IPS DF 6.9 (cell line): ENCODE measurements around the gene CCDC27.
A peak's percentile ranks its signal among the peaks of the same experiment; 100 is the strongest.

Experiments used
- DNase-seq: peaks from one replicate; pipeline ENCODE4 v3.0.0-alpha.2; 2013; ENCODE audit warnings: low read depth, low spot score
- H3K27ac ChIP-seq: one replicate; pipeline ENCODE4 v1.5.1; 2013; ENCODE audit warnings: low read length, control low read depth
- H3K27me3 ChIP-seq: 2 replicates; pipeline ENCODE4 v1.6.1; 2013; ENCODE audit warnings: mild to moderate bottlenecking, low read length; ENCODE audit not compliant: control insufficient read depth, insufficient read depth
- H3K36me3 ChIP-seq: 2 replicates; pipeline ENCODE4 v1.6.1; 2013; ENCODE audit warnings: low read length; ENCODE audit not compliant: control insufficient read depth, insufficient read depth
- H3K4me1 ChIP-seq: 2 replicates; pipeline ENCODE4 v1.6.1; 2013; ENCODE audit warnings: low read length; ENCODE audit not compliant: control insufficient read depth, insufficient read depth
- H3K4me3 ChIP-seq: 2 replicates; pipeline ENCODE4 v1.5.1; 2013; ENCODE audit warnings: mild to moderate bottlenecking, low read length
- H3K9me3 ChIP-seq: 2 replicates; pipeline ENCODE4 v1.6.1; 2013; ENCODE audit warnings: low read length, inconsistent platforms; ENCODE audit not compliant: control insufficient read depth, insufficient read depth
- WGBS: extraction: QIAGEN DNeasy Blood & Tissue Kit; methylation state at CpG from one replicate; pipeline ENCODE4 v1.1.7; 2013; ENCODE audit warnings: mixed read lengths, missing lambda C conversion rate; ENCODE audit not compliant: insufficient read length, insufficient coverage; 5-methylcytosine and 5-hydroxymethylcytosine counted together

The CCDC27 gene

GRCh38 chr1:3731583-3732433 lies 20.4 kb upstream of the CCDC27 start:
- H3K4me3 ChIP-seq, result no peak overlapping the region
- H3K27me3 ChIP-seq, result no peaks in the 10 kb centered on the region
- H3K27ac ChIP-seq, result no peak overlapping the region
- DNase-seq, result no peak
- H3K9me3 ChIP-seq, result no peaks in the 10 kb centered on the region
- H3K4me1 ChIP-seq, result peaks cover 6% of the 10 kb centered on the region; the same call in 1 of the 2 replicates
- no CpG with 5 or more reads among the region's 25 CpGs for WGBS
- H3K36me3 ChIP-seq, result peaks cover 3% of the 10 kb centered on the region; the same call in 1 of the 2 replicates

DNA sequence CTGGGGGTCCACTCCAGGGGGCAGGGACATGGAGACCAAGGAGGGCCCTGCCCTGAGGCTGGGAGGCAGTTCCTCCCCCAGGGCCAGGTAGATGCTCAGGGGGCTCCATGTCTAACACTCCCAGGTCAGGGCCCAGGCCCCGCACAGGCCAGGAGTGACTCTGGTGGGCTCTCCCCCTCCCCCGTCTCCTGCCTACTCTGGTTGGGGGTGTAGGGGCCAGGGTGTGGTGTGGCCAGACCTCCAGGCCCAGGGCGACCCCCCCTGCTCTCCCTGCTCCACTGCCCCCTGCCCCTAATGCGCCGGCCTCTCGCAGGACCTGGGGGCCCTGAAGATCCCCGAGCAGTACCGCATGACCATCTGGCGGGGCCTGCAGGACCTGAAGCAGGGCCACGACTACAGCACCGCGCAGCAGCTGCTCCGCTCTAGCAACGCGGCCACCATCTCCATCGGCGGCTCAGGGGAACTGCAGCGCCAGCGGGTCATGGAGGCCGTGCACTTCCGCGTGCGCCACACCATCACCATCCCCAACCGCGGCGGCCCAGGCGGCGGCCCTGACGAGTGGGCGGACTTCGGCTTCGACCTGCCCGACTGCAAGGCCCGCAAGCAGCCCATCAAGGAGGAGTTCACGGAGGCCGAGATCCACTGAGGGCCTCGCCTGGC lies 19.7 kb upstream of the CCDC27 start:
- Histone ChIP-seq H3K4me3 (peak overlapping the region; percentile 8; the same call in 1 of the 2 replicates), H3K4me1 (peaks cover 6% of the 10 kb centered on the region; the same call in 1 of the 2 replicates), H3K27me3 (no peaks in the 10 kb centered on the region), H3K9me3 (no peaks in the 10 kb centered on the region), H3K36me3 (peaks cover 3% of the 10 kb centered on the region; the same call in 1 of the 2 replicates), H3K27ac (no peak overlapping the region)
- DNase-seq, result no peak
- WGBS, result no CpG with 5 or more reads among the region's 37 CpGs

DNA sequence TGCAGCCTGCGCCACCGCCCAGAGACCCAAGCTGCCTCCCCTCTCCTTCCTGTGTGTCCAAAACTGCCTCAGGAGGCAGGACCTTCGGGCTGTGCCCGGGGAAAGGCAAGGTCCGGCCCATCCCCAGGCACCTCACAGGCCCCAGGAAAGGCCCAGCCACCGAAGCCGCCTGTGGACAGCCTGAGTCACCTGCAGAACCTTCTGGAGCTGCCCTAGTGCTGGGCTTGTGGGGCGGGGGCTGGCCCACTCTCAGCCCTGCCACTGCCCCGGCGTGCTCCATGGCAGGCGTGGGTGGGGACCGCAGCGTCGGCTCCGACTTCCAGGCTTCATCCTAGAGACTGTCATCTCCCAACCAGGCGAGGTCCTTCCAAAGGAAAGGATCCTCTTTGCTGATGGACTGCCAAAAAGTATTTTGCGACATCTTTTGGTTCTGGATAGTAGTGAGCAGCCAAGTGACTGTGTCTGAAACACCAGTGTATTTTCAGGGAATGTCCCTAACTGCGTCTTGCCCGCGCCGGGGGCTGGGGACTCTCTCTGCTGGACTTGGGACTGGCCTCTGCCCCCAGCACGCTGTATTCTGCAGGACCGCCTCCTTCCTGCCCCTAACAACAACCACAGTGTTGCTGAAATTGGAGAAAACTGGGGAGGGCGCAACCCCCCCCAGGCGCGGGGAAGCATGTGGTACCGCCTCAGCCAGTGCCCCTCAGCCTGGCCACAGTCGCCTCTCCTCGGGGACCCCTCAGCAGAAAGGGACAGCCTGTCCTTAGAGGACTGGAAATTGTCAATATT lies 19.0 kb upstream of the CCDC27 start:
- H3K9me3 ChIP-seq, result no peaks in the 10 kb centered on the region
- WGBS, result no CpG with 5 or more reads among the region's 29 CpGs
- H3K36me3 ChIP-seq, result peaks cover 7% of the 10 kb centered on the region; the same call in 1 of the 2 replicates
- H3K27ac ChIP-seq, result no peak overlapping the region
- no peaks in the 10 kb centered on the region for H3K27me3 ChIP-seq
- peak overlapping the region; percentile 8; the same call in 1 of the 2 replicates for H3K4me3 ChIP-seq
- DNase-seq, result no peak
- peaks cover 6% of the 10 kb centered on the region; the same call in 1 of the 2 replicates for H3K4me1 ChIP-seq

GRCh38 chr1:3733883-3734589 lies 18.2 kb upstream of the CCDC27 start:
- Histone ChIP-seq H3K36me3 (peaks cover 10% of the 10 kb centered on the region), H3K27ac (no peak overlapping the region), H3K4me3 (no peak overlapping the region), H3K9me3 (no peaks in the 10 kb centered on the region), H3K4me1 (peaks cover 6% of the 10 kb centered on the region; the same call in 1 of the 2 replicates), H3K27me3 (no peaks in the 10 kb centered on the region)
- WGBS, result no CpG with 5 or more reads among the region's 17 CpGs
- no peak for DNase-seq

- peaks cover 10% of the 10 kb centered on the region for H3K36me3 ChIP-seq
- no CpG with 5 or more reads among the region's 16 CpGs for WGBS
- H3K27me3 ChIP-seq, result no peaks in the 10 kb centered on the region
- H3K27ac ChIP-seq, result no peak overlapping the region
- no peak for DNase-seq
- H3K4me3 ChIP-seq, result no peak overlapping the region
- peaks cover 6% of the 10 kb centered on the region; the same call in 1 of the 2 replicates for H3K4me1 ChIP-seq
- no peaks in the 10 kb centered on the region for H3K9me3 ChIP-seq
Measured at GRCh38 chr1:3734602-3735001, 17.6 kb upstream of the CCDC27 start.

GRCh38 chr1:3735027-3735681 lies 17.1 kb upstream of the CCDC27 start:
- H3K27me3 ChIP-seq, result no peaks in the 10 kb centered on the region
- no CpG with 5 or more reads among the region's 12 CpGs for WGBS
- H3K4me3 ChIP-seq, result no peak overlapping the region
- no peak overlapping the region for H3K27ac ChIP-seq
- H3K4me1 ChIP-seq, result peaks cover 6% of the 10 kb centered on the region; the same call in 1 of the 2 replicates
- H3K36me3 ChIP-seq, result peaks cover 13% of the 10 kb centered on the region
- H3K9me3 ChIP-seq, result no peaks in the 10 kb centered on the region
- DNase-seq, result no peak

DNA sequence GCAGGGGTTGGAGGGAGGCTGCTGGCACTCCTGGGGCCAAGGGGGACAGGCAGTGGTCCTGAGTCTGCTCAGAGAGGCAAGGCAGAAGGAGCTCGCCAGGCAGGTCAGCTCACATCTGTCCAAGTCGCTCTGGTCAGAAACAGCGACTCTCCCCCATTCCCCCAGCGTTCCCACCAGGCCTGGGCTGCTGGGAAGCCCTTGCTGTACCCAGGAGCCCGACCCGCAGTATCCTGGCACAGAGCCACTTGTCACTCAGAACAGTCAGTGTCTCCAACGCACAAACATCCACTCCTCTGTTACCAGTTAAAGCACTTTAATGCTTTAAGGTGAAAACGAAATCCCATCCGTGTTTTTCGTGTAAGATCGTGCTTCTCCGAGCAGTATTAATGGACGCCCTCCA lies 16.6 kb upstream of the CCDC27 start:
- no peak for DNase-seq
- Histone ChIP-seq H3K27ac (no peak overlapping the region), H3K27me3 (no peaks in the 10 kb centered on the region), H3K4me1 (peaks cover 6% of the 10 kb centered on the region; the same call in 1 of the 2 replicates), H3K4me3 (no peak overlapping the region), H3K9me3 (no peaks in the 10 kb centered on the region), H3K36me3 (peaks cover 13% of the 10 kb centered on the region)
- no CpG with 5 or more reads among the region's 13 CpGs for WGBS

DNA sequence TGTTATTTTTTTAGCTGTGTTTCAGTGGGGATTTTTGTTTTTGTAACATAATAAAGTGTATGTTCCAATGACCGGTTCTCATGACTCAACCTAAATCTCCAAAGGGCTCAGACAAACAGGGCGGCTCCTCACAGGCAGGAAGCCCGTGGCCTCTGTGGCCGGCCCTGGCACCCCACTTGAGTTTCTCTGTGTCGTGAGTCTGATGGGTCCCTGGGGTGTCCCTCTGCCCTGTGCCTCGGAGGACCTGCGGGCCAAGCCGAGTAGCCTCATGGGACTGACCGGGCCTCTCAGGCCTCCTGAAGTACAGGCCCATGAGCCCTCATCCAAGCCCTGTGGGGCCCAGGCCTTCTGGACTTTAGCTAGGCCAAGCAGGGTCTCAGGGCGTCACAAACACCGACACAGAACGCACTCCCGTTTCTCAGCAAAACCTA lies 16.1 kb upstream of the CCDC27 start:
- Histone ChIP-seq H3K36me3 (peaks cover 15% of the 10 kb centered on the region), H3K27me3 (no peaks in the 10 kb centered on the region), H3K4me3 (no peak overlapping the region), H3K9me3 (no peaks in the 10 kb centered on the region), H3K27ac (no peak overlapping the region), H3K4me1 (peaks cover 6% of the 10 kb centered on the region; the same call in 1 of the 2 replicates)
- no CpG with 5 or more reads among the region's 13 CpGs for WGBS
- DNase-seq, result no peak

DNA sequence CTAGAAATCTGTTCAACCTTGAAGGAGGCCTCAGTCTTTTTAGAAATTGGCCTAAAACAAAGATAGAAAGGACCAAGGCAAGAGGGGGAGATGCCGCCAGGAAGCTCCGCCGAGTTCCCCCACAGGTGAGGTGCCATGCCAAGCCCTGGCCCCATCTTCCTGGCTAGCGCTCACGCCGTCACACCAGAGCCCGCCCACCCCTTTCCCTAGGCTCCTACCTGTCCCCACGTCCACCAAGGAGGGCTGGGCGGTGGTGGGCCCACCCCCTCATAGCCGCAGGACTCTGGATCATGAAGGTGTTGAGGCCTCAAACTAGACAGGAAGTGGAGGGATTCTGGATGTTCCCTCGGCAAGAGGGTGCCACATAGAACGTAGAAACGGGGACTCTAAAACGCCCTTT lies 15.5 kb upstream of the CCDC27 start:
- Histone ChIP-seq H3K4me1 (peaks cover 6% of the 10 kb centered on the region; the same call in 1 of the 2 replicates), H3K27ac (no peak overlapping the region), H3K27me3 (no peaks in the 10 kb centered on the region), H3K9me3 (no peaks in the 10 kb centered on the region), H3K36me3 (peaks cover 18% of the 10 kb centered on the region), H3K4me3 (no peak overlapping the region)
- DNase-seq, result no peak
- WGBS, result no CpG with 5 or more reads among the region's 14 CpGs
